MCF 10A (cell line): ENCODE data around the gene TNFRSF18. TPM values are rescaled to one million over a fixed set of nuclear protein-coding genes. Genes with fewer than 3 reads are reported as not detected.
A peak's percentile ranks its signal among the peaks of the same experiment; 100 is the strongest.

Experiments
- BruUV-seq: library from RNA; stranded (reverse); fragments of 400-500 nt; replicated peaks from 2 replicates; lab custom pipeline; 2021; lab: Mats Ljungman, UMichigan
- CTCF ChIA-PET: fragments of 300-600 bp; sonication (Branson Sonifier 250); formaldehyde crosslinking; extraction: SDS; loops from one replicate; lab custom pipeline; 2021; ENCODE audit warnings: antibody characterized with exemption, inconsistent platforms; lab: Yijun Ruan, JAX
- POLR2A ChIA-PET: fragments of 300-600, 350-650 bp; sonication (Branson Sonifier 250); formaldehyde crosslinking; extraction: SDS; loops from one replicate; lab custom pipeline; 2020; ENCODE audit warnings: antibody characterized with exemption, inconsistent platforms; lab: Yijun Ruan, JAX
- DNase-seq: peaks from one replicate; pipeline ENCODE4 v3.0.0-alpha.2; 2018; ENCODE audit not compliant: unreplicated experiment
- H3K27ac Mint-ChIP-seq: one replicate; pipeline ENCODE4 v1.8.0; 2022; ENCODE audit warnings: mild to moderate bottlenecking, low read depth, mixed read lengths; ENCODE audit not compliant: unreplicated experiment
- H3K27me3 Mint-ChIP-seq: one replicate; pipeline ENCODE4 v1.8.0; 2022; ENCODE audit warnings: mixed read lengths; ENCODE audit not compliant: insufficient read depth, unreplicated experiment
- H3K36me3 Mint-ChIP-seq: one replicate; pipeline ENCODE4 v1.8.0; 2022; ENCODE audit warnings: mild to moderate bottlenecking, moderate library complexity, mixed read lengths; ENCODE audit not compliant: insufficient read depth, unreplicated experiment
- H3K4me1 Mint-ChIP-seq: one replicate; pipeline ENCODE4 v1.8.0; 2022; ENCODE audit warnings: mixed read lengths; ENCODE audit not compliant: insufficient read depth, unreplicated experiment
- H3K4me3 Mint-ChIP-seq: one replicate; pipeline ENCODE4 v1.8.0; 2022; ENCODE audit warnings: mild to moderate bottlenecking, moderate library complexity, mixed read lengths; ENCODE audit not compliant: unreplicated experiment
- H3K9me3 Mint-ChIP-seq: one replicate; pipeline ENCODE4 v1.8.0; 2022; ENCODE audit warnings: mixed read lengths; ENCODE audit not compliant: unreplicated experiment
- intact Hi-C: fragments of 100-400 bp; cut with micrococcal nuclease; formaldehyde crosslinking; loops from 2 replicates; pipeline ENCODE4 v1.14.1; 2022
- total RNA-seq: library from RNA; stranded (reverse); gene quantifications from 2 replicates; pipeline ENCODE4 v1.2.3, GENCODE V29; 2022
- TF ChIP-seq, protein P1 (sequence below): fragments of 200-600 bp; IDR thresholded peaks from one replicate; pipeline ENCODE4 v1.8.0; 2022; ENCODE audit warnings: antibody characterized with exemption, mild to moderate bottlenecking; ENCODE audit not compliant: unreplicated experiment

Gene TNFRSF18
- total RNA-seq, 1 experiment from 2014 or later, result not detected

DNA sequence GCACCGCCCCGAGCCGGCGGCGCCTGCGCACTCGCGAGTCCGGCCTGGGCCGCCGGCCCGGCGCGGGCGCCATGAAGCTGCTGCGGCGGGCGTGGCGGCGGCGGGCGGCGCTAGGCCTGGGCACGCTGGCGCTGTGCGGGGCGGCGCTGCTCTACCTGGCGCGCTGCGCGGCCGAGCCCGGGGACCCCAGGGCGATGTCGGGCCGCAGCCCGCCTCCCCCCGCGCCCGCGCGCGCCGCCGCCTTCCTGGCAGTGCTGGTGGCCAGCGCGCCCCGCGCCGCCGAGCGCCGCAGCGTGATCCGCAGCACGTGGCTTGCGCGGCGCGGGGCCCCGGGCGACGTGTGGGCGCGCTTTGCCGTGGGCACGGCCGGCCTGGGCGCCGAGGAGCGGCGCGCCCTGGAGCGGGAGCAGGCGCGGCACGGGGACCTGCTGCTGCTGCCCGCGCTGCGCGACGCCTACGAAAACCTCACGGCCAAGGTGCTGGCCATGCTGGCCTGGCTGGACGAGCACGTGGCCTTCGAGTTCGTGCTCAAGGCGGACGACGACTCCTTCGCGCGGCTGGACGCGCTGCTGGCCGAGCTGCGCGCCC, 25.9 kb upstream of the TNFRSF18 start, which contains the start of gene B3GALT6:
B3GALT6 (plus strand) TSS at position 30 of the 588 bp plus-strand sequence; CDS start at position 72, 42 bp downstream.
- TF ChIP-seq, protein P1, sequence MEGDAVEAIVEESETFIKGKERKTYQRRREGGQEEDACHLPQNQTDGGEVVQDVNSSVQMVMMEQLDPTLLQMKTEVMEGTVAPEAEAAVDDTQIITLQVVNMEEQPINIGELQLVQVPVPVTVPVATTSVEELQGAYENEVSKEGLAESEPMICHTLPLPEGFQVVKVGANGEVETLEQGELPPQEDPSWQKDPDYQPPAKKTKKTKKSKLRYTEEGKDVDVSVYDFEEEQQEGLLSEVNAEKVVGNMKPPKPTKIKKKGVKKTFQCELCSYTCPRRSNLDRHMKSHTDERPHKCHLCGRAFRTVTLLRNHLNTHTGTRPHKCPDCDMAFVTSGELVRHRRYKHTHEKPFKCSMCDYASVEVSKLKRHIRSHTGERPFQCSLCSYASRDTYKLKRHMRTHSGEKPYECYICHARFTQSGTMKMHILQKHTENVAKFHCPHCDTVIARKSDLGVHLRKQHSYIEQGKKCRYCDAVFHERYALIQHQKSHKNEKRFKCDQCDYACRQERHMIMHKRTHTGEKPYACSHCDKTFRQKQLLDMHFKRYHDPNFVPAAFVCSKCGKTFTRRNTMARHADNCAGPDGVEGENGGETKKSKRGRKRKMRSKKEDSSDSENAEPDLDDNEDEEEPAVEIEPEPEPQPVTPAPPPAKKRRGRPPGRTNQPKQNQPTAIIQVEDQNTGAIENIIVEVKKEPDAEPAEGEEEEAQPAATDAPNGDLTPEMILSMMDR, result no peak
- H3K36me3 Mint-ChIP-seq, result peaks cover 10% of the 10 kb centered on the region
- H3K4me1 Mint-ChIP-seq, result peaks cover 8% of the 10 kb centered on the region
- H3K27ac Mint-ChIP-seq, result peak within 1 kb of the TSS; percentile 85
- BruUV-seq, result no TSS peak
- ChIA-PET CTCF (interaction anchor here (0.6 to 1.1 kb wide), 3 partner anchors 60 to 112 kb away, joined by 3 read pairs; no protein-coding TSS in a partner anchor), POLR2A (interaction anchor here (0.6 to 2.0 kb wide), 6 partner anchors 27 to 232 kb away, joined by 3 to 7 read pairs (median 3); partner anchors contain the start of gene SCNN1D)
- peak within 1 kb of the TSS; percentile 88 for H3K4me3 Mint-ChIP-seq
- intact Hi-C loops, result loop anchor here (5.0 kb wide), 1 partner anchor 60 kb away; no protein-coding TSS in a partner anchor
- no peak for DNase-seq
- H3K27me3 Mint-ChIP-seq, result no peaks in the 10 kb centered on the region
- no peaks in the 10 kb centered on the region for H3K9me3 Mint-ChIP-seq

GRCh38 chr1:1231400-1232207, 25.2 kb upstream of the TNFRSF18 start, which contains the start of gene SDF4:
Gene SDF4 (minus strand): TSS chr1:1232001. CDS start chr1:1228772, 3,229 bp downstream.
- Mint-ChIP-seq H3K27ac (peak within 1 kb of the TSS; percentile 85), H3K36me3 (peaks cover 10% of the 10 kb centered on the region), H3K9me3 (no peaks in the 10 kb centered on the region), H3K27me3 (no peaks in the 10 kb centered on the region), H3K4me1 (peaks cover 8% of the 10 kb centered on the region), H3K4me3 (peak within 1 kb of the TSS; percentile 88)
- intact Hi-C loops, result loop anchor here (2.0 to 5.0 kb wide), 2 partner anchors 61 to 109 kb away; no protein-coding TSS in a partner anchor
- CTCF ChIA-PET, result interaction anchor here (0.6 to 1.5 kb wide), 8 partner anchors 19 to 215 kb away, joined by 3 to 8 read pairs (median 3); no protein-coding TSS in a partner anchor
- TF ChIP-seq, protein P1, result no peak
- BruUV-seq, result no TSS peak
- POLR2A ChIA-PET, result interaction anchor here (0.6 to 2.0 kb wide), 23 partner anchors 8 to 231 kb away, joined by 3 to 9 read pairs (median 4); partner anchors contain the start of genes C1orf159, CCNL2 and ISG15
- peak; percentile 95 for DNase-seq

DNA sequence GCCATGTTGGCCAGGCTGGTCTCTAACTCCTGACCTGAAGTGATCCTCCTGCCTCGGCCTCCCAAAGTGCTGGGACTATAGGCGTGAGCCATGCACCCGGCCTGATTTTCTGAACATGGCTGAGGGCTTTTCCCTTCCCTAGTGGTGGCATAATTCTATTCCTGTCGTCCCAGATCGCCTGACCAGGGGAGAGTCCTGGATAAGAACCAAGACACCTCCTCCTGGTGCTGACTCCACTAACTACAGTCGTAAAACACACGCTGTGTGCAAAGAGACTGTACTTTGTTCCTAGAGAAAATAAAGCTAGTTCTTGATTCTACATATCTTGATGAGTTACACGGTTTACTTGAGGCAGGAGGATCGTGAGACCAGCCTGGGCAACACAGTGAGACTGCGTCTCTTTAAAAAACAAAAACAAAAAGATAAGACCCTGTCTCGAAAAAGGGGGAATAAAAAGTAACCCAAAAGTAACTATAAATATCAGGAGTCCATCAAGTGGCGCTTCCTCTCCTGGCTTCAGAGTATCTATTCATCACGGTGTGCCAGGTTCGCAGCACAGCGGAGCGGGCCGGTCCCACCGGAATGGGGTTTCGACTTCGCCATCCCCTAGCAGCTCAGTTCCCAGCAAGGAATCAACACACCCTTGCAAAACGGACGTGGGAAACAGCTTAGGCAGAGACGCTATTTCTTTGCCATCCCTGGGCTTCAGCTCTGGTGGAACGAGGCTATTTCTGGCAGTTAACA, 24.4 kb upstream of the TNFRSF18 start:
- intact Hi-C loops, result loop anchor here (2.0 to 5.0 kb wide), 2 partner anchors 61 to 108 kb away; no protein-coding TSS in a partner anchor
- ChIA-PET CTCF (interaction anchor here (0.6 to 1.5 kb wide), 9 partner anchors 11 to 457 kb away, joined by 3 to 8 read pairs (median 3); no protein-coding TSS in a partner anchor), POLR2A (interaction anchor here (0.6 to 2.0 kb wide), 20 partner anchors 9 to 230 kb away, joined by 3 to 9 read pairs (median 4); partner anchors contain the start of genes C1orf159, CCNL2 and ISG15)
- H3K9me3 Mint-ChIP-seq, result no peaks in the 10 kb centered on the region
- TF ChIP-seq, protein P1, result peak; percentile 30
- BruUV-seq, result TSS peak; percentile 76
- peak; percentile 64 for DNase-seq
- peak overlapping the region; percentile 88 for H3K4me3 Mint-ChIP-seq
- H3K27ac Mint-ChIP-seq, result peak overlapping the region; percentile 85
- no peaks in the 10 kb centered on the region for H3K27me3 Mint-ChIP-seq
- peaks cover 14% of the 10 kb centered on the region for H3K36me3 Mint-ChIP-seq
- peaks cover 8% of the 10 kb centered on the region for H3K4me1 Mint-ChIP-seq
